H1 (cell line): Measurements from ENCODE around the gene PDE6D. TPM values are rescaled to one million over a fixed set of nuclear protein-coding genes. Genes with fewer than 3 reads are reported as not detected.

Experiments
- BACH1 ChIP-seq: IDR thresholded peaks from 2 replicates; pipeline ENCODE4 v1.6.1; 2012; ENCODE audit warnings: low read length, improper control_type of control experiment
- CHD2 ChIP-seq: IDR thresholded peaks from 2 replicates; pipeline ENCODE4 v1.6.1; 2012; ENCODE audit warnings: low read length, improper control_type of control experiment
- E2F6 ChIP-seq: IDR thresholded peaks from 2 replicates; pipeline ENCODE4 v1.6.1; 2012; ENCODE audit warnings: inconsistent platforms
- GTF2F1 ChIP-seq: IDR thresholded peaks from 2 replicates; pipeline ENCODE4 v1.6.1; 2012; ENCODE audit warnings: low read depth, low read length, improper control_type of control experiment, borderline replicate concordance
- JUND ChIP-seq: IDR thresholded peaks from 2 replicates; pipeline ENCODE4 v1.6.1; 2011; ENCODE audit warnings: mild to moderate bottlenecking, improper control_type of control experiment, low read length
- MAFK ChIP-seq: IDR thresholded peaks from 2 replicates; pipeline ENCODE4 v1.6.1; 2012; ENCODE audit warnings: low read depth, mild to moderate bottlenecking, improper control_type of control experiment, low read length
- PHF8 ChIP-seq: fragments of 200-600 bp; sonication (generic); conservative IDR thresholded peaks from 2 replicates; pipeline ENCODE4 v1.7.1; 2012; ENCODE audit warnings: low read depth, mild to moderate bottlenecking, inconsistent platforms, low read length, moderate library complexity
- POLR2A ChIP-seq, 2 experiments: IDR thresholded peaks; 1 replicate in 1 of 2; 2 replicates in 1 of 2; pipeline ENCODE4 v1.6.1; 2011; ENCODE audit warnings: low read depth in 2 of 2, low read length in 2 of 2, mild to moderate bottlenecking in 2 of 2; ENCODE audit errors: control extremely low read depth in 1 of 2
- SIX5 ChIP-seq: IDR thresholded peaks from 2 replicates; pipeline ENCODE4 v1.6.1; 2011; ENCODE audit warnings: mild to moderate bottlenecking, low read depth, low read length
- SP1 ChIP-seq: IDR thresholded peaks from 2 replicates; pipeline ENCODE4 v1.6.1; 2011; ENCODE audit warnings: low read depth, low read length
- SP2 ChIP-seq: IDR thresholded peaks from 2 replicates; pipeline ENCODE4 v1.6.1; 2012; ENCODE audit warnings: mild to moderate bottlenecking, low read length, inconsistent platforms
- SP4 ChIP-seq: IDR thresholded peaks from 2 replicates; pipeline ENCODE4 v1.6.1; 2012; ENCODE audit warnings: low read length, inconsistent platforms
- SUZ12 ChIP-seq: fragments of 200-600 bp; sonication (generic); IDR thresholded peaks from 2 replicates; pipeline ENCODE4 v1.6.1; 2012; ENCODE audit warnings: mild to moderate bottlenecking, inconsistent platforms, low read length, moderate library complexity, mixed read lengths
- TBP ChIP-seq: IDR thresholded peaks from 2 replicates; pipeline ENCODE4 v1.6.1; 2011; ENCODE audit warnings: low read depth, low read length, improper control_type of control experiment
- YY1 ChIP-seq: IDR thresholded peaks from 2 replicates; pipeline ENCODE4 v1.6.1; 2011; ENCODE audit warnings: low read depth, mild to moderate bottlenecking, low read length
- polyA plus RNA-seq, 7 experiments: library from polyadenylated mRNA; depleted of rRNA in 3 of 7; stranded (reverse) in 5 of 7; unstranded in 2 of 7; fragments of >200 nt in 5 of 7; fragments of 200-250 nt in 2 of 7; gene quantifications; 1 replicate in 5 of 7; 2 replicates in 1 of 7; 4 replicates in 1 of 7; pipeline versions ENCODE4 v1.2.1 to v1.2.3, GENCODE V29; 2011 to 2013; ENCODE audit warnings: missing spikeins in 2 of 7, mixed read lengths in 2 of 7
- total RNA-seq: library from RNA; stranded (reverse); fragmentation: NEBNext Ultra II Directional; extraction: Animal tissue kit (Norgen Biotek cat#: 25700); gene quantifications from 2 replicates; pipeline ENCODE4 v1.2.1, GENCODE V29; 2021
- TF ChIP-seq, protein P1 (sequence below): IDR thresholded peaks from 2 replicates; pipeline ENCODE4 v1.6.1; 2011; ENCODE audit warnings: low read length, improper control_type of control experiment
- TF ChIP-seq, protein P2 (sequence below), 3 experiments: IDR thresholded peaks; 1 replicate in 2 of 3; 2 replicates in 1 of 3; pipeline versions ENCODE4 v1.5.1 to v1.6.1; 2011; ENCODE audit warnings: low read length in 3 of 3, mild to moderate bottlenecking in 3 of 3, inconsistent platforms in 2 of 3, low read depth in 1 of 3, moderate library complexity in 1 of 3; ENCODE audit not compliant: insufficient read depth in 1 of 3; ENCODE audit errors: control extremely low read depth in 1 of 3
- TF ChIP-seq, protein P3 (sequence below): IDR thresholded peaks from 2 replicates; pipeline ENCODE4 v1.6.1; 2012; ENCODE audit warnings: low read length, inconsistent platforms

Gene PDE6D
- total and polyA plus RNA-seq, 2 of the 8 experiments (the other 6 are each of a cell fraction or from before 2014, with no cell fraction given), result 33.7 to 63.9 TPM

GRCh38 chr2:231706731-231707624 is 74.1 kb downstream of the PDE6D start (continued):
- TF ChIP-seq SP1 (peak; percentile 99), YY1 (peak; percentile 100), MAFK (no peak), SP2 (peak; percentile 77), GTF2F1 (0 out of 2 replicates have a peak, but pooled peaks have one; percentile 51), BACH1 (no peak), PHF8 (peak; percentile 61), TBP (peak; percentile 94), JUND (peak; percentile 42; the same call in 1 of the 2 replicates), POLR2A (IDR thresholded peaks at IDR 0.05; ENCODE audit: control extremely low read depth in 1 of 2, low read depth in 2 of 2, low read length in 2 of 2) (peak in 1 of 2 experiments; percentile 96; a peak in 2 of 3 replicates), E2F6 (peak; percentile 26; the same call in 1 of the 2 replicates), SIX5 (peak; percentile 40; the same call in 1 of the 2 replicates), CHD2 (peak; percentile 87), SUZ12 (no peak), SP4 (peak; percentile 87)
- TF ChIP-seq, protein P1, sequence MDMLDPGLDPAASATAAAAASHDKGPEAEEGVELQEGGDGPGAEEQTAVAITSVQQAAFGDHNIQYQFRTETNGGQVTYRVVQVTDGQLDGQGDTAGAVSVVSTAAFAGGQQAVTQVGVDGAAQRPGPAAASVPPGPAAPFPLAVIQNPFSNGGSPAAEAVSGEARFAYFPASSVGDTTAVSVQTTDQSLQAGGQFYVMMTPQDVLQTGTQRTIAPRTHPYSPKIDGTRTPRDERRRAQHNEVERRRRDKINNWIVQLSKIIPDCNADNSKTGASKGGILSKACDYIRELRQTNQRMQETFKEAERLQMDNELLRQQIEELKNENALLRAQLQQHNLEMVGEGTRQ, result peak; percentile 38
- TF ChIP-seq, protein P2, sequence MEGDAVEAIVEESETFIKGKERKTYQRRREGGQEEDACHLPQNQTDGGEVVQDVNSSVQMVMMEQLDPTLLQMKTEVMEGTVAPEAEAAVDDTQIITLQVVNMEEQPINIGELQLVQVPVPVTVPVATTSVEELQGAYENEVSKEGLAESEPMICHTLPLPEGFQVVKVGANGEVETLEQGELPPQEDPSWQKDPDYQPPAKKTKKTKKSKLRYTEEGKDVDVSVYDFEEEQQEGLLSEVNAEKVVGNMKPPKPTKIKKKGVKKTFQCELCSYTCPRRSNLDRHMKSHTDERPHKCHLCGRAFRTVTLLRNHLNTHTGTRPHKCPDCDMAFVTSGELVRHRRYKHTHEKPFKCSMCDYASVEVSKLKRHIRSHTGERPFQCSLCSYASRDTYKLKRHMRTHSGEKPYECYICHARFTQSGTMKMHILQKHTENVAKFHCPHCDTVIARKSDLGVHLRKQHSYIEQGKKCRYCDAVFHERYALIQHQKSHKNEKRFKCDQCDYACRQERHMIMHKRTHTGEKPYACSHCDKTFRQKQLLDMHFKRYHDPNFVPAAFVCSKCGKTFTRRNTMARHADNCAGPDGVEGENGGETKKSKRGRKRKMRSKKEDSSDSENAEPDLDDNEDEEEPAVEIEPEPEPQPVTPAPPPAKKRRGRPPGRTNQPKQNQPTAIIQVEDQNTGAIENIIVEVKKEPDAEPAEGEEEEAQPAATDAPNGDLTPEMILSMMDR (IDR thresholded peaks at IDR 0.05; ENCODE audit: control extremely low read depth in 1 of 3, insufficient read depth in 1 of 3, low read depth in 1 of 3, low read length in 3 of 3), result peak in 2 of 3 experiments; percentile 72 to 98; a peak in 3 of 4 replicates
- TF ChIP-seq, protein P3, sequence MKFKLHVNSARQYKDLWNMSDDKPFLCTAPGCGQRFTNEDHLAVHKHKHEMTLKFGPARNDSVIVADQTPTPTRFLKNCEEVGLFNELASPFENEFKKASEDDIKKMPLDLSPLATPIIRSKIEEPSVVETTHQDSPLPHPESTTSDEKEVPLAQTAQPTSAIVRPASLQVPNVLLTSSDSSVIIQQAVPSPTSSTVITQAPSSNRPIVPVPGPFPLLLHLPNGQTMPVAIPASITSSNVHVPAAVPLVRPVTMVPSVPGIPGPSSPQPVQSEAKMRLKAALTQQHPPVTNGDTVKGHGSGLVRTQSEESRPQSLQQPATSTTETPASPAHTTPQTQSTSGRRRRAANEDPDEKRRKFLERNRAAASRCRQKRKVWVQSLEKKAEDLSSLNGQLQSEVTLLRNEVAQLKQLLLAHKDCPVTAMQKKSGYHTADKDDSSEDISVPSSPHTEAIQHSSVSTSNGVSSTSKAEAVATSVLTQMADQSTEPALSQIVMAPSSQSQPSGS, result peak; percentile 74; the same call in 1 of the 2 replicates
